ENCODE results near the gene EDNRA. TPM values are rescaled to one million over a fixed set of nuclear protein-coding genes. Genes with fewer than 3 reads are reported as not detected.
A peak's percentile ranks its signal among the peaks of the same experiment; 100 is the strongest.
"Not testable (repeated sequence)": the region's sequence is repeated elsewhere in the genome, so short reads cannot be mapped to it uniquely, and the experiment has no call there.

EDNRA gene
- total RNA-seq (2014; rRNA removed; shearing (Covaris generic); ENCODE audit: low replicate concordance) = 0.16 TPM in 1 of 2 replicates, not detected in the other

DNA sequence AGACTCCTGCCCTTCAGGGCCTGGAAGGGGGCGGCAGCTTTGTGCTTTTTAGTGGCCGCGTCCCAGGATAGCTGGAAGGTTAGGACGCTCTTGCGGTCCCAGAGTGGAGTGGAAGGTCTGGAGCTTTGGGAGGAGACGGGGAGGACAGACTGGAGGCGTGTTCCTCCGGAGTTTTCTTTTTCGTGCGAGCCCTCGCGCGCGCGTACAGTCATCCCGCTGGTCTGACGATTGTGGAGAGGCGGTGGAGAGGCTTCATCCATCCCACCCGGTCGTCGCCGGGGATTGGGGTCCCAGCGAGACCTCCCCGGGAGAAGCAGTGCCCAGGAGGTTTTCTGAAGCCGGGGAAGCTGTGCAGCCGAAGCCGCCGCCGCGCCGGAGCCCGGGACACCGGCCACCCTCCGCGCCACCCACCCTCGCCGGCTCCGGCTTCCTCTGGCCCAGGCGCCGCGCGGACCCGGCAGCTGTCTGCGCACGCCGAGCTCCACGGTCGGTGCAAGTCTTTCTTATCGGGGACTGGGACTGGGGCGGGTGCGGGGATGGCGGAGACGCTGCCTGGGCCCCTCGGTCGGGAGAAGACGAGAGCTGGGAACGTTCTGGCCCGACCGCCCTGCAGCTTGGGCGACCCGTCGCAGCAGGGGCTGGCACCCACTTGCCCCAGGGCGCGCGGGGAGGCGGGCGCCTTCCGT is at the start of gene EDNRA:
TSS of gene EDNRA (plus strand) at position 207 of the 686 bp plus-strand sequence. CDS start 4,585 bp downstream, outside the sequence.
- Histone ChIP-seq H3K27me3 (no peaks in the 10 kb centered on the region), H3K36me3 (no peaks in the 10 kb centered on the region), H3K4me3 (peak within 1 kb of the TSS; percentile 34), H3K9me3 (no peaks in the 10 kb centered on the region)
- DNase-seq = peak; percentile 28

DNA sequence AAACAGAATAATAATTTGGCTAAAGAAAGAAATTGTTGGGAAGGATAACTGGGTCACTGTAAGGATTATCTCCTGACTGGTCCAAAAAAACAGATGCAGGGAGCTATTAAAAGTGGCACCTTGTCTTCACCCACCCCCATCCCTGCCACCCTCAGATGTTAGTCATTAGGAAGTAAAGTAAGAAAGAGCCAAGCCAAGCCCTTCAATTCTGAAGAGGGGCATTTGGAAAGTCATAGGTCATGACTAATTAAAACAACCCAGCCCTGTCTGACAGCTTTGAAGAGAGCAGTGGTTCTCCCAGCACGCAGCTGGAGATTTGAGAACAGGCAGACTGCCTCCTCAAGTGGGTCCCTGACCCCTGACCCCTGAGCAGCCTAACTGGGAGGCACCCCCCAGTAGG is 46.5 kb upstream of the EDNRA start:
- H3K36me3 ChIP-seq, DNase-seq, H3K27me3 ChIP-seq, H3K9me3 ChIP-seq, H3K4me3 ChIP-seq: not testable (repeated sequence)

DNA sequence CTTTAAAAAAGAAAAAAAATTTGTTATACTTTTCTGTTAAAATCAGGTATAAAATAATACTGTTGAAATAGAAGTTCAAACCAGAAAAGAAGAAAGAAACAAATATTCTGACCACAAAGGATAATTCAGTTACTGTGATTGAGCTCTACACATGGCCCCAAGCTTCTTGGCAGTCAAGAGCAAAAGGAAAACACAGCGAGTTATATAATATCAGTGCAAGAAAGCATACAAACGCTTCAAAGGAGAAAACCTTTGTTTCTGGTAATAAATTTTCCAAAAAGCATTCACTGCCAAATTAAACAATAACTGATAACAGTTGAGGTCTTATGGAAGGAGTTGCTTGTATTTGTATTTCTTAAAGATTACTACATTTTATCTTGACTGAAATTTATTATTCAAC is 40.5 kb upstream of the EDNRA start:
- no peaks in the 10 kb centered on the region for H3K27me3 ChIP-seq
- DNase-seq = no peak

GRCh38 chr4:147447786-147448185 is 33.1 kb upstream of the EDNRA start:
- Histone ChIP-seq H3K4me3 (no peak overlapping the region), H3K36me3 (no peaks in the 10 kb centered on the region), H3K27me3 (no peaks in the 10 kb centered on the region), H3K9me3 (no peaks in the 10 kb centered on the region)
- no peak for DNase-seq

More for the DNA sequence above, 40.5 kb upstream of the EDNRA start:
- H3K4me3 ChIP-seq = no peak overlapping the region
- no peaks in the 10 kb centered on the region for H3K9me3 ChIP-seq
- no peaks in the 10 kb centered on the region for H3K36me3 ChIP-seq

DNA sequence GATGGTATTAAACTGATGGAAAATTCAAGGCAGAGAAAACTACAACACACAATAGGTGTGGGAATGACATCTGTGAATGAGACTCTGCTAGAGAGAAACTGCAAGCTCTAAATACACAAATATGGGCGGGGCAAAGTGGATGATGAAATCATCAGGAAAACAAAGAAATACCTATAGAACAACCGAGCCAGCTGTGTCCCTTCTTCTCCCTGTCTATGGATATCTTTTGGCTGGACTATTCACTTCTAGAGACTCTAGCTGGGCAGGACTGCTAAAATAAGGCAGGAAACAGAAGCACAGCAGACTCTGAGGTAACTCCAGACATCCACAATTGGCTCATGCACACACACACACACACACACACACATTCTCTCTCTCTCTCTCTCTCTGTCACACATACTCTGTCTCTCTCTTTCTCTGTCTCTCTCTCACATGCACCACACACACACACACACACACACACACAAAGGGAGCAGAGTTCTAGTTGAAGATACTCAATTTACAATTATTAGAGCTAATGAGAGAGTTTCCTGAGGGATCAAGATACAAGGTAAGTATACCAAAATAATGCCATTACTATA is 27.2 kb upstream of the EDNRA start:
- no peak for DNase-seq
- no peak overlapping the region for H3K4me3 ChIP-seq
- no peaks in the 10 kb centered on the region for H3K36me3 ChIP-seq
- H3K9me3 ChIP-seq = no peaks in the 10 kb centered on the region
- H3K27me3 ChIP-seq = no peaks in the 10 kb centered on the region

- no peak for DNase-seq
- no peak overlapping the region for H3K4me3 ChIP-seq
- no peaks in the 10 kb centered on the region for H3K9me3 ChIP-seq
- H3K36me3 ChIP-seq = no peaks in the 10 kb centered on the region
- H3K27me3 ChIP-seq = no peaks in the 10 kb centered on the region
Observed at GRCh38 chr4:147456706-147457105, 24.2 kb upstream of the EDNRA start.

DNA sequence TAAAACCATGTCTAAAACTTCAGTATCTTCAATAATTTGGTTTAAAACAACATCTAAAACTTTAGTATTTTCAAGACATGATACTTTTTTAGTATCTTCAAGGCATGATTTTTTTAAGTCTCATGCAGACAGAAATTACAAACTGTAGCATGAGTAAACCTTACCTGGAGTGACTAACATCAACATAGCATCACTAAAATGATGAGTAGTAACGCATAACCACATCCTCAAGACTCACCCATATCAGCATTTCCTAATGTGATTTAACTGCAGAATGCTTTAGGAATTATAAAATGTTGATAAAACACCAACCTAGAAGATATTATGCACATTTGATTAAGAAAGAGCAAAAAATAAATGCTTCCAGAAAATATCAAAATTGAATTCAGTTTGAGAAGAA is 19.7 kb upstream of the EDNRA start:
- H3K9me3 ChIP-seq = no peaks in the 10 kb centered on the region
- H3K4me3 ChIP-seq = no peak overlapping the region
- no peaks in the 10 kb centered on the region for H3K36me3 ChIP-seq
- no peak for DNase-seq
- H3K27me3 ChIP-seq = no peaks in the 10 kb centered on the region

- no peaks in the 10 kb centered on the region for H3K9me3 ChIP-seq
- no peaks in the 10 kb centered on the region for H3K36me3 ChIP-seq
- no peaks in the 10 kb centered on the region for H3K27me3 ChIP-seq
- DNase-seq = no peak
- H3K4me3 ChIP-seq = no peak overlapping the region
Observed at GRCh38 chr4:147463065-147463464, 17.8 kb upstream of the EDNRA start.

GRCh38 chr4:147465461-147465860 is 15.4 kb upstream of the EDNRA start:
- DNase-seq = no peak
- H3K4me3 ChIP-seq = no peak overlapping the region
- H3K36me3 ChIP-seq = no peaks in the 10 kb centered on the region
- no peaks in the 10 kb centered on the region for H3K9me3 ChIP-seq
- no peaks in the 10 kb centered on the region for H3K27me3 ChIP-seq

- Histone ChIP-seq H3K36me3 (no peaks in the 10 kb centered on the region), H3K9me3 (no peaks in the 10 kb centered on the region), H3K27me3 (no peaks in the 10 kb centered on the region), H3K4me3 (no peak overlapping the region)
- DNase-seq = no peak
Observed at GRCh38 chr4:147477439-147477838, 3.5 kb upstream of the EDNRA start.

- no peak for DNase-seq
- Histone ChIP-seq H3K4me3 (no peak overlapping the region), H3K9me3 (no peaks in the 10 kb centered on the region)
Observed at GRCh38 chr4:147479376-147479775, 1.5 kb upstream of the EDNRA start.

GRCh38 chr4:147479786-147480185 is 1.1 kb upstream of the EDNRA start:
- H3K4me3 ChIP-seq = no peak overlapping the region
- peak; percentile 25 for DNase-seq
- H3K9me3 ChIP-seq = no peaks in the 10 kb centered on the region
- H3K27me3 ChIP-seq = no peaks in the 10 kb centered on the region
- H3K36me3 ChIP-seq = no peaks in the 10 kb centered on the region

More at GRCh38 chr4:147479376-147479775, 1.5 kb upstream of the EDNRA start:
- Histone ChIP-seq H3K27me3 (no peaks in the 10 kb centered on the region), H3K36me3 (no peaks in the 10 kb centered on the region)

GRCh38 chr4:147480502-147480890 is 401 bp upstream of the EDNRA start:
- Histone ChIP-seq H3K36me3 (no peaks in the 10 kb centered on the region), H3K27me3 (no peaks in the 10 kb centered on the region), H3K9me3 (no peaks in the 10 kb centered on the region), H3K4me3 (no peak overlapping the region)
- no peak for DNase-seq

GRCh38 chr4:147481577-147482109 is 746 bp downstream of the EDNRA start:
- Histone ChIP-seq H3K36me3 (no peaks in the 10 kb centered on the region), H3K27me3 (no peaks in the 10 kb centered on the region), H3K9me3 (no peaks in the 10 kb centered on the region), H3K4me3 (peak overlapping the region; percentile 34)
- no peak for DNase-seq

GRCh38 chr4:147482281-147482680 is 1.4 kb downstream of the EDNRA start:
- no peaks in the 10 kb centered on the region for H3K9me3 ChIP-seq
- DNase-seq = no peak
- H3K4me3 ChIP-seq = no peak overlapping the region
- no peaks in the 10 kb centered on the region for H3K27me3 ChIP-seq
- no peaks in the 10 kb centered on the region for H3K36me3 ChIP-seq

DNA sequence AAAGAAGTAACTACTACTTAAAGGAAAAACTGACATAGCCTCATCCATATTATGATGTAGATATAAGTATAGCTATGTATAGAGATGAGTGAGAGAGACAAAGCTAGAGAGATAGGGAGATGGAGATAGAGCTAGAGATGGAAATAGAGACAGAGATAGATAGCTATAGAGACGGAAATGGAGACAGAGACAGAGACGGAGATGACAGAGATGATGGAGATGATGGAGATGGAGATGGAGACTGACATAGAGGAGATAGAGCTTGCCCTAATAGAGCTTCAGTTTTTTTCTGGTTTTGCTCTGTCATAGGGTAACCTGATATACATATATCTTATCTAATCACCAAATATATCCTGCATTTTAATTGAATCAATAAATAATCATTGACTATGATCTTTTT is 4.3 kb downstream of the EDNRA start:
- Histone ChIP-seq H3K9me3 (no peaks in the 10 kb centered on the region), H3K36me3 (no peaks in the 10 kb centered on the region), H3K4me3 (no peak overlapping the region), H3K27me3 (no peaks in the 10 kb centered on the region)
- DNase-seq = no peak

GRCh38 chr4:147487616-147488015 is 6.7 kb downstream of the EDNRA start:
- H3K36me3 ChIP-seq = no peaks in the 10 kb centered on the region
- no peaks in the 10 kb centered on the region for H3K9me3 ChIP-seq
- H3K4me3 ChIP-seq = no peak overlapping the region
- DNase-seq = no peak
- H3K27me3 ChIP-seq = no peaks in the 10 kb centered on the region

DNA sequence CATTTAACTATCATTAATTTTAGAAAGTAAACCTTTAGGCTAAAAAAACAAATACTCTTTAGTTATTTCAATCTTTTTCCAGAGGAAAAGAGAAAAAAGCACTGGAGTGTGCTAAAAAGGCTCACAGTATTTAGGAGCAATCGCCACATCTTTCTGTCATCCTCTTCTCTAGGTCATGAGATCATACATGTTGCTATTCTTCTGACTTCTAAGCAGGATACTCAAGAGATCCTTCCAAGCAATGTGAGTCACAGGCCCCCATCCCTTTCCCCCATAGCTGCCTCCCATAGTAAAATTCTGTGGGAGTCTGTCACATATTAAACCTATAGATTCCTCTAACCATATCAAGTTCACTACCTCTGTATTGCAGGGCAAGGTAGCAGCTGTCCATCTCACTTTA is 7.7 kb downstream of the EDNRA start:
- DNase-seq = no peak
- no peaks in the 10 kb centered on the region for H3K9me3 ChIP-seq
- H3K27me3 ChIP-seq = no peaks in the 10 kb centered on the region
- no peaks in the 10 kb centered on the region for H3K36me3 ChIP-seq
- H3K4me3 ChIP-seq = no peak overlapping the region
